Measurements from ENCODE around the gene IFT122. TPM values are rescaled to one million over a fixed set of nuclear protein-coding genes. Genes with fewer than 3 reads are reported as not detected.

IFT122 gene
- total and polyA plus RNA-seq, 2 of the 4 experiments (the other 2 are of a cell fraction) = 16.8 to 28.0 TPM

DNA sequence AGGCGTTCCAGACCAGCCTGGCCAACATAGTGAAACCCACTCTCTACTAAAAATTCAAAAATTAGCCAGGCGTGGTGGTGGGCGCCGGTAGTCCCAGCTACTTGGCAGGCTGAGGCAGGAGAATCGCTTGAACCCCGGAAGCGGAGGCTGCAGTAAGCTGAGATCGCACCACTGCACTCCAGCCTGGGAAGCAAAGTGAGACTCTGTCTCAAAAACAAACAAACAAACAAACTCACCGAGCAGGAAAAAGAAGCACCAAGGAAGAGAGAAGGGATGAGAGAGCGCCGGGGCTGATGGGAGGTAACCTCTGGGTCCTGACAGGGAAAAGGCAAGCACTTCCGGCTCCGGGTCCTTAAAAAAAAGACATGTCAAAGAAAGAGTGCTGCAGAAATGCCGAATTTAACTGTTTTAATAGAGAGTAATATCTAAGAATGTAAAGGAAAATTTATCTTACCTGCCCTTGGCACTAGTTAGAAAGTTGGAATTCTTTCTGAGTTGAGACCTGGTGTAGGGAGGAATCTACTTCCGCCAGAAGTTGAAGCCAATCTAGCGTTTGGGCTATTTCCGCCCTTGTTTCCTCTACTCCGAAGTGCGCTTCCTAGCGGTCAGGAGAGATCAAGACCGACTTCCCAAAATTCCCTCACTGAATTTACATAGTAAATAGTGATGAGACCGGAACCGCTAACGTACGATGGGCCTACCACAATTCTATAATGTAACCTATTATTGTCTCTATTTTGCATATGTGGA, 40.7 kb upstream of the IFT122 start (continued):
- TF ChIP-seq, protein P1, sequence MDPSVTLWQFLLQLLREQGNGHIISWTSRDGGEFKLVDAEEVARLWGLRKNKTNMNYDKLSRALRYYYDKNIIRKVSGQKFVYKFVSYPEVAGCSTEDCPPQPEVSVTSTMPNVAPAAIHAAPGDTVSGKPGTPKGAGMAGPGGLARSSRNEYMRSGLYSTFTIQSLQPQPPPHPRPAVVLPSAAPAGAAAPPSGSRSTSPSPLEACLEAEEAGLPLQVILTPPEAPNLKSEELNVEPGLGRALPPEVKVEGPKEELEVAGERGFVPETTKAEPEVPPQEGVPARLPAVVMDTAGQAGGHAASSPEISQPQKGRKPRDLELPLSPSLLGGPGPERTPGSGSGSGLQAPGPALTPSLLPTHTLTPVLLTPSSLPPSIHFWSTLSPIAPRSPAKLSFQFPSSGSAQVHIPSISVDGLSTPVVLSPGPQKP (IDR thresholded peaks at IDR 0.05; ENCODE audit: borderline replicate concordance, low read depth, low read length) = no peak
- no peak for TF ChIP-seq RCOR1 (IDR thresholded peaks at IDR 0.05; ENCODE audit: insufficient replicate concordance, low read length)
- TF ChIP-seq NFE2L2 (IDR thresholded peaks at IDR 0.05; ENCODE audit: low read depth, low read length) = no peak

All from IMR-90 (cell line).